ENCODE results near the gene ASTE1.
"Not testable (repeated sequence)": the region's sequence is repeated elsewhere in the genome, so short reads cannot be mapped to it uniquely, and the experiment has no call there.

The ASTE1 gene

GRCh38 chr3:131026321-131027151 is at the start of gene ASTE1, which contains the start of gene NEK11:
Gene ASTE1 (minus strand): TSS chr3:131026825. CDS start chr3:131025306, 1,519 bp downstream.
Gene NEK11 (plus strand): TSS chr3:131026877. CDS start chr3:131029709, 2,832 bp downstream.
- DNase-seq (ENCODE audit: low read depth in 2 of 2): peak; percentile 82 to 87

GRCh38 chr3:131075632-131076328 is 49.2 kb upstream of the ASTE1 start:
- no peak for DNase-seq (ENCODE audit: low read depth in 2 of 2)

- no peak for DNase-seq (ENCODE audit: low read depth in 2 of 2)
Observed at GRCh38 chr3:131072845-131073244, 46.2 kb upstream of the ASTE1 start.

GRCh38 chr3:131072099-131072559 is 45.5 kb upstream of the ASTE1 start:
- no peak for DNase-seq (ENCODE audit: low read depth in 2 of 2)

GRCh38 chr3:131067983-131068382 is 41.4 kb upstream of the ASTE1 start:
- DNase-seq (ENCODE audit: low read depth in 2 of 2): no peak

- DNase-seq (ENCODE audit: low read depth in 2 of 2): no peak
Observed at GRCh38 chr3:131053043-131053859, 26.6 kb upstream of the ASTE1 start.

- no peak for DNase-seq (ENCODE audit: low read depth in 2 of 2)
Observed at GRCh38 chr3:131050001-131050400, 23.4 kb upstream of the ASTE1 start.

GRCh38 chr3:131048030-131048429 is 21.4 kb upstream of the ASTE1 start:
- DNase-seq (ENCODE audit: low read depth in 2 of 2): no peak

GRCh38 chr3:131047582-131047981 is 21.0 kb upstream of the ASTE1 start:
- DNase-seq (ENCODE audit: low read depth in 2 of 2): no peak

GRCh38 chr3:131042271-131042985 is 15.8 kb upstream of the ASTE1 start:
- DNase-seq (ENCODE audit: low read depth in 2 of 2): not testable (repeated sequence)

GRCh38 chr3:131038326-131038725 is 11.7 kb upstream of the ASTE1 start:
- no peak for DNase-seq (ENCODE audit: low read depth in 2 of 2)

GRCh38 chr3:131036986-131037385 is 10.4 kb upstream of the ASTE1 start:
- no peak for DNase-seq (ENCODE audit: low read depth in 2 of 2)

GRCh38 chr3:131036200-131036816 is 9.7 kb upstream of the ASTE1 start:
- DNase-seq (ENCODE audit: low read depth in 2 of 2): no peak

GRCh38 chr3:131033480-131034080 is 7.0 kb upstream of the ASTE1 start:
- no peak for DNase-seq (ENCODE audit: low read depth in 2 of 2)

GRCh38 chr3:131031660-131032059 is 5.0 kb upstream of the ASTE1 start:
- DNase-seq (ENCODE audit: low read depth in 2 of 2): no peak

GRCh38 chr3:131028844-131029243 is 2.2 kb upstream of the ASTE1 start:
- no peak for DNase-seq (ENCODE audit: low read depth in 2 of 2)

GRCh38 chr3:131025539-131025938 is 1.1 kb downstream of the ASTE1 start:
- DNase-seq (ENCODE audit: low read depth in 2 of 2): no peak

- DNase-seq (ENCODE audit: low read depth in 2 of 2): no peak
Observed at GRCh38 chr3:131020122-131020693, 6.4 kb downstream of the ASTE1 start.

- DNase-seq (ENCODE audit: low read depth in 2 of 2): no peak
Observed at GRCh38 chr3:131018970-131019369, 7.7 kb downstream of the ASTE1 start.

- no peak for DNase-seq (ENCODE audit: low read depth in 2 of 2)
Observed at GRCh38 chr3:131009698-131010097, 16.9 kb downstream of the ASTE1 start.
